Muscle layer of colon (tissue), 2 donors: Measurements from ENCODE around the gene BID.

ENCODE experiments used
- H3K27ac ChIP-seq: one replicate; pipeline ENCODE4 v1.7.0; 2013; ENCODE audit warnings: low read depth, mild to moderate bottlenecking, low read length, moderate library complexity
- H3K27me3 ChIP-seq, 2 donors: one replicate each; pipeline ENCODE4 v1.7.0; 2013; ENCODE audit warnings: low read length in 2 of 2, mild to moderate bottlenecking in 2 of 2; ENCODE audit not compliant: insufficient read depth in 2 of 2, control insufficient read depth in 1 of 2
- H3K36me3 ChIP-seq: one replicate; pipeline ENCODE4 v1.7.0; 2013; ENCODE audit warnings: mild to moderate bottlenecking, low read length; ENCODE audit not compliant: insufficient read depth
- H3K4me1 ChIP-seq: one replicate; pipeline ENCODE4 v1.7.0; 2013; ENCODE audit warnings: mild to moderate bottlenecking, low read length; ENCODE audit not compliant: insufficient read depth
- H3K4me3 ChIP-seq, 2 donors: one replicate each; pipeline ENCODE4 v1.7.0; 2013; ENCODE audit warnings: low read length in 2 of 2, low read depth in 1 of 2, mild to moderate bottlenecking in 1 of 2, moderate library complexity in 1 of 2
- H3K9ac ChIP-seq: one replicate; pipeline ENCODE4 v1.7.0; 2013; ENCODE audit warnings: low read length
- H3K9me3 ChIP-seq: one replicate; pipeline ENCODE4 v1.7.0; 2013; ENCODE audit warnings: mild to moderate bottlenecking, low read length
- donor health status: abdominal sarcoma.
- donor health status: Adenocarcinoma of cecum.

BID gene

DNA sequence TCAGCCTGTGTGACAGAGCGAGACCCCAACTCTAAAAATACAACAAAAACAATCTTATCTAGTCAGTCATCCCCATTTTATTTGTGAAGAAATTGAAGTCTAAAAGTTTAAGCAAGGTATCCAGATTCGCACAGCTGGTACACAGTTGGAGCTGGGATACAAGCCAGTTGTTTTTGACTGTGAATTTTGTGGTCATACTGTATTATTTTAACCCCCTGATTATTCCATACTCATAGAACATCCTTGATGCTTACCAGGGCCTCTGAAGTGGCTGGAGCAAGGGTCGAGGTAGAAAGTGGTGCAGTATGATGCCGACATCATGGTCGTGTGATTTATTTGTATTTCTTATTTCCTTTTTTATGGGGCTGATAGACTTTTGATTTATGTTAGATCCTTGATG is 50.0 kb downstream of the BID start:
- Histone ChIP-seq H3K4me1 (peaks cover 26% of the 10 kb centered on the region), H3K4me3 (no peak overlapping the region), H3K9ac (no peak overlapping the region), H3K9me3 (no peaks in the 10 kb centered on the region), H3K36me3 (peaks cover 23% of the 10 kb centered on the region), H3K27me3 (no peaks in the 10 kb centered on the region), H3K27ac (no peak overlapping the region)

DNA sequence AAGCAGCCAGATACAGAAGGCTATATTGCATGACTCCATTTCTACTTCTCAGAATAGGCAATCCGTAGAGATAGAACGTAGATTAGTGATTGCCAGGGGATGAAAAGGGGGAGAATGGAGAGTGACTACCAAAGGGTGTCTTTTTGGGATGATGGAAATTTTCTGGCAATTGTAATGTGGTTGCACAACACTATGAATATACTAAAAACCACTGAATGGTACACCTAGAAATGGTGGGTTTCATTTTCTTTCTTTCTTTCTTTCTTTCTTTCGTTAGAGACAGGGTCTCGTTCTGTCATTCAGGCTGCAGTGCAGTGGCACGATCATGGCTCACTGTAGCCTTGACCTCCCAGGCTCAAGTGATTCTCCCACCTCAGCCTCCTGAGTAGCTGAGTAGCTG is 54.4 kb downstream of the BID start:
- peaks cover 20% of the 10 kb centered on the region for H3K4me1 ChIP-seq
- H3K4me3 ChIP-seq = no peak overlapping the region
- no peaks in the 10 kb centered on the region for H3K9me3 ChIP-seq
- H3K36me3 ChIP-seq = no peaks in the 10 kb centered on the region
- H3K9ac ChIP-seq = no peak overlapping the region
- no peaks in the 10 kb centered on the region for H3K27me3 ChIP-seq
- no peak overlapping the region for H3K27ac ChIP-seq

GRCh38 chr22:17717708-17718107 is 56.6 kb downstream of the BID start:
- Histone ChIP-seq H3K36me3 (no peaks in the 10 kb centered on the region), H3K27me3 (no peaks in the 10 kb centered on the region), H3K9me3 (no peaks in the 10 kb centered on the region), H3K9ac (no peak overlapping the region), H3K4me3 (no peak overlapping the region), H3K4me1 (peaks cover 10% of the 10 kb centered on the region), H3K27ac (no peak overlapping the region)

GRCh38 chr22:17716529-17716928 is 57.7 kb downstream of the BID start:
- Histone ChIP-seq H3K36me3 (no peaks in the 10 kb centered on the region), H3K27me3 (no peaks in the 10 kb centered on the region), H3K9ac (no peak overlapping the region), H3K4me3 (no peak overlapping the region), H3K4me1 (peaks cover 10% of the 10 kb centered on the region), H3K9me3 (no peaks in the 10 kb centered on the region), H3K27ac (no peak overlapping the region)

DNA sequence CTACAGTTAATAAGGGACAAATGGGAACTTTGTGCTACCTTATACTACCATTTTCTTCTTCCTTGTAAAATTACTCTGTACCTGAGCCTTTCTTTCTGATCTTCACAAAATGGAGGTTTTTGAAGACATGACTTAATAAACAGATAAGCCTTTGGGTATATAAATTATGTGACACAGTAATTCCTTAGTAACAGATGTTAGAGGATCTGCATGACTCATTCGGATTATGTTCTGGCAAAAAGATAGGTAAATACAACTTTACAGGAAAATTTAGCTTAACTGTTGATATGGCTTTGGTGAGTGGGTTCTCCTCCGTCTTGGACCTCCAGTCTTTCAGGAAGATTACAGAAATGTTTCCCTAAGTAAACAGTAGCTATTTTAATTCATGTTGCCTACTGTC is 61.8 kb downstream of the BID start:
- Histone ChIP-seq H3K4me3 (no peak overlapping the region), H3K36me3 (no peaks in the 10 kb centered on the region), H3K27me3 (no peaks in the 10 kb centered on the region), H3K4me1 (peaks cover 11% of the 10 kb centered on the region), H3K27ac (no peak overlapping the region), H3K9me3 (no peaks in the 10 kb centered on the region), H3K9ac (no peak overlapping the region)

DNA sequence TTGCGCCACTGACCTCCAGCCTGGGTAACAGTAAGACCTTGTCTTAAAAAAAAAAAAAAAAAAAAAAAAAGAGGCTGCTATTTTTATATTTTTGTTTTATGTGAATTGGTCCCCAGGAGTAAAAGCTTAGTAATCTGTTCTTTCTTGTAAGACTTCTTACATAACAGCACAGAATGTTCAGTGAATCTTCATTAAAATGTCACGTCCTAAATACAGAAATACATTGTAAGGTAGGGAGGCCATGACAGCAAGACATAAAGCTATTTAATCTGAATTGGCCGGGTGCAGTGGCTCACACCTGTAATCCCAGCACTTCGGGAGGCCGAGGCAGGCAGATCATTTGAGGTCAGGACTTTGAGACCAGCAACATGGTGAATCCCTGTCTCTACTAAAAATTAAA is 64.2 kb downstream of the BID start:
- Histone ChIP-seq H3K27me3 (no peaks in the 10 kb centered on the region), H3K27ac (no peak overlapping the region), H3K9ac (no peak overlapping the region), H3K9me3 (no peaks in the 10 kb centered on the region), H3K36me3 (no peaks in the 10 kb centered on the region), H3K4me3 (no peak overlapping the region), H3K4me1 (peaks cover 15% of the 10 kb centered on the region)

- H3K27ac ChIP-seq = peak overlapping the region; percentile 27
- H3K27me3 ChIP-seq = no peaks in the 10 kb centered on the region
- H3K9me3 ChIP-seq = no peaks in the 10 kb centered on the region
- peak overlapping the region; percentile 63 for H3K9ac ChIP-seq
- peaks cover 9% of the 10 kb centered on the region for H3K36me3 ChIP-seq
- H3K4me1 ChIP-seq = peaks cover 15% of the 10 kb centered on the region
- H3K4me3 ChIP-seq = peak overlapping the region in 1 of 2 donors; percentile 48
Observed at GRCh38 chr22:17707526-17707925, 66.7 kb downstream of the BID start.

DNA sequence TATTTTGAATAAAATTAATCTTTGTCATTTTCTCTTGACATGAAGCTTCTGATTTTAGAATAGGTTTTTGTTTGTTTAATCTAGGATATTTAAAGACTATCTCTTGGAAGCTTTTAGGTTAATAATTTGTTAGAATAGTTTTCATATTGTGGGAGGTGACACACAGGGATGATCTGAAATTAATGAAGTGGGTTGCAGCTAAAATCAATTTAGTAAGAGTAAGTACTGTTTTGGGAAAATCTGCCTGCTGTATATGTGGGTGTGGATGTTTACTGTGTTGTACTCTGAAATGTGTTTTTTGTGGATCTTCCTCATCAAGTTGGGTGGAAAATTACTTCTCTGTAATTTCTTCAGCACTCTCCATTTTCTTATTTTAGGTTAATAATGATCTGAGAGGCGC is 67.3 kb downstream of the BID start:
- H3K4me3 ChIP-seq = peak overlapping the region; percentile 12 to 48
- no peaks in the 10 kb centered on the region for H3K9me3 ChIP-seq
- peaks cover 9% of the 10 kb centered on the region for H3K36me3 ChIP-seq
- peak overlapping the region; percentile 63 for H3K9ac ChIP-seq
- peak overlapping the region; percentile 62 for H3K27ac ChIP-seq
- no peaks in the 10 kb centered on the region for H3K27me3 ChIP-seq
- peaks cover 15% of the 10 kb centered on the region for H3K4me1 ChIP-seq

GRCh38 chr22:17705951-17706900 is 68.0 kb downstream of the BID start:
- H3K4me3 ChIP-seq = peak overlapping the region in 1 of 2 donors; percentile 48
- H3K9me3 ChIP-seq = no peaks in the 10 kb centered on the region
- H3K27me3 ChIP-seq = no peaks in the 10 kb centered on the region
- peak overlapping the region; percentile 63 for H3K9ac ChIP-seq
- peaks cover 15% of the 10 kb centered on the region for H3K4me1 ChIP-seq
- H3K27ac ChIP-seq = peak overlapping the region; percentile 62
- peaks cover 9% of the 10 kb centered on the region for H3K36me3 ChIP-seq

DNA sequence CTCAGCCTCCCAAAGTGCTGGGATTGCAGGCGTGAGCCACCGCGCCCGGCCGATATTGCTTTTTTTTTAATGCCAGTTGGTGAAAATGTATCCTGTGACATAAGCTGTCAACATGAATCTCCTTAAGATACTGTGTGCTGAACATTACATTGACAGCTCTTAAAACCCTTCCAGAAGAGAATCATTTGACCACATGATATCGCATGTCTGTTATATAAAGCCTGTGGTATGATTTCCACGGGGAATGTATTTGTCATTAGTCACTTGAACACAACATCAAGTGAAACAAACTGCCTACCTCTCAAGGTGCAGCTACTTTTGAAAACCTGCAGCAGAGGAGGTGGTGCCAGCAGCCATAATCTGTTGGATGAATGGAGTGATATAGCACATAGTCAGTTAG is 68.7 kb downstream of the BID start:
- Histone ChIP-seq H3K4me3 (peak overlapping the region in 1 of 2 donors; percentile 48), H3K27ac (no peak overlapping the region), H3K9me3 (no peaks in the 10 kb centered on the region), H3K9ac (no peak overlapping the region), H3K27me3 (no peaks in the 10 kb centered on the region), H3K36me3 (peaks cover 9% of the 10 kb centered on the region), H3K4me1 (peaks cover 15% of the 10 kb centered on the region)

GRCh38 chr22:17703811-17704210 is 70.5 kb downstream of the BID start:
- no peak overlapping the region for H3K4me3 ChIP-seq
- peaks cover 9% of the 10 kb centered on the region for H3K36me3 ChIP-seq
- H3K4me1 ChIP-seq = peaks cover 15% of the 10 kb centered on the region

DNA sequence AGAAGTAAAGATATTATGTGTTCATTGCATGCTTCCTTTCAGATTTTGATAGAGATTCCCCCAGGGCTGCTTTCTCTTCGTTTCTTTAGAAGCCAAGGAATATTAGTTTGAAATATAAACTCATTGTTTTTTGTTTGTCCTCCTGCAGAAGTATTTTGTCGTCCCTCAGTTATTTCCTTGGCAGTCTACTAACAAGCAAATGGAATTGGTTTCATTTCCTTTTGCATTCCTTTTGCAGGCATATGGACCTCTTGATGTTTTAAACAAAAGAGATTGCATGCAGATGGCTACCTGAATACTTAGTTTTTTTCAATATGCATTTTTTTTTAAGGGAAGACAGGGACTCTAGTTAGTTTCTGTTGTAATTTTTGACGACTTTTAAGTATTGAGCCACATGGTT is 73.5 kb downstream of the BID start:
- Histone ChIP-seq H3K4me1 (peaks cover 2% of the 10 kb centered on the region), H3K4me3 (no peak overlapping the region), H3K9ac (no peak overlapping the region), H3K9me3 (no peaks in the 10 kb centered on the region), H3K36me3 (peaks cover 9% of the 10 kb centered on the region), H3K27ac (no peak overlapping the region), H3K27me3 (no peaks in the 10 kb centered on the region)

More at GRCh38 chr22:17703811-17704210, 70.5 kb downstream of the BID start:
- no peaks in the 10 kb centered on the region for H3K9me3 ChIP-seq
- no peak overlapping the region for H3K9ac ChIP-seq
- H3K27ac ChIP-seq = no peak overlapping the region
- H3K27me3 ChIP-seq = no peaks in the 10 kb centered on the region
